Ishikawa (cell line): ENCODE data around the gene CCDC57.

Source experiments
- RAD21 ChIP-seq: IDR thresholded peaks from 2 replicates; pipeline ENCODE4 v1.6.1; 2012; ENCODE audit warnings: low read depth
- REST ChIP-seq: IDR thresholded peaks from 2 replicates; pipeline ENCODE4 v1.6.1; 2012; ENCODE audit warnings: low read depth, mild to moderate bottlenecking
- USF1 ChIP-seq: IDR thresholded peaks from 2 replicates; pipeline ENCODE4 v1.6.1; 2012
- YY1 ChIP-seq: IDR thresholded peaks from 2 replicates; pipeline ENCODE4 v1.6.1; 2012; ENCODE audit warnings: low read depth

- TF ChIP-seq RAD21 (no peak), REST (no peak), YY1 (no peak), USF1 (no peak)
Measured at GRCh38 chr17:82053556-82054263, 158.9 kb downstream of the CCDC57 start.
